ENCODE measurements around the gene IMPA2.
"Not testable (repeated sequence)": the region's sequence is repeated elsewhere in the genome, so short reads cannot be mapped to it uniquely, and the experiment has no call there.

IMPA2 gene

GRCh38 chr18:12031846-12032245 is 50.5 kb downstream of the IMPA2 start:
- Histone ChIP-seq H3K9ac (ENCODE audit: low read length) (no peak overlapping the region), H3K4me3 (ENCODE audit: low read length) (no peak overlapping the region), H3K36me3 (ENCODE audit: control insufficient read depth, insufficient read depth, low read length, severe bottlenecking) (peaks cover 3% of the 10 kb centered on the region), H3K27me3 (replicated peaks; ENCODE audit: control insufficient read depth, insufficient read depth, low read length) (no peaks in the 10 kb centered on the region), H3K4me1 (ENCODE audit: control insufficient read depth, insufficient read depth, low read length) (peaks cover 29% of the 10 kb centered on the region), H3K9me3 (ENCODE audit: control insufficient read depth, low read length) (no peaks in the 10 kb centered on the region)
- DNase-seq (ENCODE audit: low read depth), result peak; percentile 63

DNA sequence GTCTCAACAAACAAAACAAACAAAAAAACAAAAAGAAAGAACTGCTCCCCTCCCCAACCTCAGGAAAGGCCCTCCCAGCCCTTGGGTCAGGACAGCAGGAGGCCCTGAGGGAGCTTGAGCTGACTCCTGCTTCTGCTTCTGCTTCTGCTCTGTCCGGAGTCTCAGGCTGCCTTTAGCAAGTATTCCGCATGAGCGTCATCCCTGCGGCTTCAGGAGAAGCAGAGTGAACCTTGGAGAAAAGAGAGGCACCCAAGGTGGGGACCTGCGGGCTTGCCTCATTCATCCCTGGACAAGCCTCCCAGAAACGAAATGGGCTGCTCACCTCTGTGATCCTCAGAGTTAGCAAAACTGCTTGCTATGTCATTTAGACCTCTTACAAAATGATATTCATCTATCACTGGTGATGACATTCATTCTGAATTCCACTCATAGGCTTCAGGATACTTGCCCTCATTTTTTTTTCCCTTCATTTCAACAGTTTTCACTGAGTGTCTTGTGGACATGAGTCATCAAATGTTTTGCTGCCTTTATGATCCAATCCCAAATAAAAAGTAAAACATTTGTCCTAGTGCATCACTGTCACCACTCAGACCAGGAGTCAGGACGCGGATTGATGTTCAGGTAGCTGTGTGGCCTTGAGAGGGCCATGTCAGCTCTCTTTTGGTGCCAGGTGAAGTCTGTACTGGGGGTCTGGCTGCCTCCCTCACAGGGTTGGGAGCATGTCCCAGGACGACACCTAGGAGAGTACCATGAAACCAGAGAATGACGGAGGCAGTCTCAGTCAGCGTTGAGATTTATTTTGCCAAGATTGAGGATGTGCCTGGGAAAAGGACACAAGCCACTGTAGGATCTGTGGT is 51.7 kb downstream of the IMPA2 start:
- peak; percentile 71 for DNase-seq (ENCODE audit: low read depth)
- Histone ChIP-seq H3K4me3 (ENCODE audit: low read length) (peak overlapping the region; percentile 46), H3K27me3 (replicated peaks; ENCODE audit: control insufficient read depth, insufficient read depth, low read length) (no peaks in the 10 kb centered on the region), H3K4me1 (ENCODE audit: control insufficient read depth, insufficient read depth, low read length) (peaks cover 25% of the 10 kb centered on the region), H3K9ac (ENCODE audit: low read length) (peak overlapping the region; percentile 56), H3K36me3 (ENCODE audit: control insufficient read depth, insufficient read depth, low read length, severe bottlenecking) (peaks cover 3% of the 10 kb centered on the region), H3K9me3 (ENCODE audit: control insufficient read depth, low read length) (no peaks in the 10 kb centered on the region)

GRCh38 chr18:12033643-12034025 is 52.3 kb downstream of the IMPA2 start:
- Histone ChIP-seq H3K9ac (ENCODE audit: low read length) (peak overlapping the region; percentile 39), H3K36me3 (ENCODE audit: control insufficient read depth, insufficient read depth, low read length, severe bottlenecking) (peaks cover 3% of the 10 kb centered on the region), H3K4me1 (ENCODE audit: control insufficient read depth, insufficient read depth, low read length) (peaks cover 25% of the 10 kb centered on the region), H3K27me3 (replicated peaks; ENCODE audit: control insufficient read depth, insufficient read depth, low read length) (no peaks in the 10 kb centered on the region), H3K4me3 (ENCODE audit: low read length) (peak overlapping the region; percentile 21), H3K9me3 (ENCODE audit: control insufficient read depth, low read length) (no peaks in the 10 kb centered on the region)
- no peak for DNase-seq (ENCODE audit: low read depth)

GRCh38 chr18:12034241-12035100 is 53.2 kb downstream of the IMPA2 start:
- Histone ChIP-seq H3K9ac (ENCODE audit: low read length) (no peak overlapping the region), H3K36me3 (ENCODE audit: control insufficient read depth, insufficient read depth, low read length, severe bottlenecking) (peaks cover 3% of the 10 kb centered on the region), H3K9me3 (ENCODE audit: control insufficient read depth, low read length) (no peaks in the 10 kb centered on the region)

GRCh38 chr18:12035481-12035880 is 54.2 kb downstream of the IMPA2 start:
- no peaks in the 10 kb centered on the region for H3K27me3 ChIP-seq (replicated peaks; ENCODE audit: control insufficient read depth, insufficient read depth, low read length)
- H3K4me1 ChIP-seq (ENCODE audit: control insufficient read depth, insufficient read depth, low read length), result peaks cover 25% of the 10 kb centered on the region
- no peak overlapping the region for H3K9ac ChIP-seq (ENCODE audit: low read length)
- H3K36me3 ChIP-seq (ENCODE audit: control insufficient read depth, insufficient read depth, low read length, severe bottlenecking), result no peaks in the 10 kb centered on the region
- H3K4me3 ChIP-seq (ENCODE audit: low read length), result no peak overlapping the region
- no peak for DNase-seq (ENCODE audit: low read depth)
- H3K9me3 ChIP-seq (ENCODE audit: control insufficient read depth, low read length), result no peaks in the 10 kb centered on the region

More at GRCh38 chr18:12034241-12035100, 53.2 kb downstream of the IMPA2 start:
- H3K4me3 ChIP-seq (ENCODE audit: low read length), result no peak overlapping the region
- H3K4me1 ChIP-seq (ENCODE audit: control insufficient read depth, insufficient read depth, low read length), result peaks cover 25% of the 10 kb centered on the region
- DNase-seq (ENCODE audit: low read depth), result no peak
- H3K27me3 ChIP-seq (replicated peaks; ENCODE audit: control insufficient read depth, insufficient read depth, low read length), result no peaks in the 10 kb centered on the region

DNA sequence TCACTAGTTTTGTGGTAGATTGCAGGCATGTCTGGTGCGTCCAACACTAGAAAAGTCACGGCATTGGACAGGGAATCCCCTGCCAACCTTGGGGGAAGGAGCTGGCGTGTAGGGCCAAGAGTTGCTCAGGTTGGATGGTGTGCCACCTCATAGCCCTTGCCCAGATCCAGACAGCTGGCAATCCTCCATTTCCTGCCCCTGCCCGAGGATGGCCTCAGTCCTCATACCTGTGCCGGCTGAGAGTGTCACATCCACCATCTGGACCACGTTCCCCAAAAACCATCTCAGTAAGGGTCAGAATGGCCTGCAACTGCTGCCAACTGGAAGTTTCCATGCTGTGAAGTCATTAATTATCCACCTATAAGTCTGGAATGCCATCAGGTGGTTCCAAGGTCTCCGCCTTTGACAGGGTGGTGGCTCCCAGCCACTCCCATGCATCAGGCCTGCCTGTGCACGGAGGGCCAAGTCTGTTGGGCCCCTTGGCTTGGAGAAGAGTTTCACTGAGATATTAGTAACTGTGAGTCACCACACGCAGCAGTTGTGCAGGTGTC is 55.0 kb downstream of the IMPA2 start:
- no peak for DNase-seq (ENCODE audit: low read depth)
- H3K4me1 ChIP-seq (ENCODE audit: control insufficient read depth, insufficient read depth, low read length), result peaks cover 26% of the 10 kb centered on the region
- H3K27me3 ChIP-seq (replicated peaks; ENCODE audit: control insufficient read depth, insufficient read depth, low read length), result no peaks in the 10 kb centered on the region
- H3K9me3 ChIP-seq (ENCODE audit: control insufficient read depth, low read length), result no peaks in the 10 kb centered on the region
- no peaks in the 10 kb centered on the region for H3K36me3 ChIP-seq (ENCODE audit: control insufficient read depth, insufficient read depth, low read length, severe bottlenecking)
- H3K9ac ChIP-seq (ENCODE audit: low read length), result no peak overlapping the region
- no peak overlapping the region for H3K4me3 ChIP-seq (ENCODE audit: low read length)

DNA sequence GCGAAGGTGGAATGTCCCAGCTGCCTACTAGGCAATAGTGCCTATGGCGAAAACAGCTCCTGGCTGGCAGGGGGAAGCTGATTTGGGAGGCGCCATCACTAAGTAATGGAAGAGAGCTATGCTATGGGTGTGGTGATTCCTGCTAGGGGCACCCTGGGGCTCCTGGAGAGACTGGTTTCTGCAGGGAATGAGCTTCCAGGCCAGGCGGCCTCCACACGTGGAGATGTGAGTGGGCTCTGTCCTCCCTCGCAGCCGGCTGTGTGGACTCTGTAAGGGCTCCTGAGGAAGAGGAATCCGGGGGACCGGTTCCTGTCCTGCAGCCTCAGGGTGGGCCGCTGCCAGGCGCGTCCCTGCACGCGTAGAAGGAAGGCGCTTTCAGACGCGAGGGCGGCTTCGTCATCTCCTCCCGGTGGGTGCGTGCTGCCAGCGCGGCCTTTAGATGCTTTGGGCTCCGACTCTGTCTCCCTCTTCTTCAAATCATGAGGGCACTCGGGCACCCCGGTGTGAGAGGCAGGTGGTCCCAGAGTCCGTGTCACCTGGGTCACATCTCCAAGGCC is 56.9 kb downstream of the IMPA2 start:
- H3K4me3 ChIP-seq (ENCODE audit: low read length), result peak overlapping the region; percentile 77

GRCh38 chr18:12038639-12039539 is 57.6 kb downstream of the IMPA2 start:
- no peaks in the 10 kb centered on the region for H3K36me3 ChIP-seq (ENCODE audit: control insufficient read depth, insufficient read depth, low read length, severe bottlenecking)
- H3K4me3 ChIP-seq (ENCODE audit: low read length), result peak overlapping the region; percentile 77
- peak; percentile 91 for DNase-seq (ENCODE audit: low read depth)
- H3K4me1 ChIP-seq (ENCODE audit: control insufficient read depth, insufficient read depth, low read length), result peaks cover 11% of the 10 kb centered on the region
- peak overlapping the region; percentile 86 for H3K9ac ChIP-seq (ENCODE audit: low read length)
- H3K27me3 ChIP-seq (replicated peaks; ENCODE audit: control insufficient read depth, insufficient read depth, low read length), result no peaks in the 10 kb centered on the region
- no peaks in the 10 kb centered on the region for H3K9me3 ChIP-seq (ENCODE audit: control insufficient read depth, low read length)

More for the DNA sequence above, 56.9 kb downstream of the IMPA2 start:
- H3K27me3 ChIP-seq (replicated peaks; ENCODE audit: control insufficient read depth, insufficient read depth, low read length), result no peaks in the 10 kb centered on the region
- peak; percentile 19 for DNase-seq (ENCODE audit: low read depth)
- no peaks in the 10 kb centered on the region for H3K9me3 ChIP-seq (ENCODE audit: control insufficient read depth, low read length)
- peaks cover 16% of the 10 kb centered on the region for H3K4me1 ChIP-seq (ENCODE audit: control insufficient read depth, insufficient read depth, low read length)
- peak overlapping the region; percentile 86 for H3K9ac ChIP-seq (ENCODE audit: low read length)
- H3K36me3 ChIP-seq (ENCODE audit: control insufficient read depth, insufficient read depth, low read length, severe bottlenecking), result no peaks in the 10 kb centered on the region

GRCh38 chr18:12039540-12039930 is 58.2 kb downstream of the IMPA2 start:
- H3K27me3 ChIP-seq (replicated peaks; ENCODE audit: control insufficient read depth, insufficient read depth, low read length); H3K9me3 ChIP-seq (ENCODE audit: control insufficient read depth, low read length); H3K36me3 ChIP-seq (ENCODE audit: control insufficient read depth, insufficient read depth, low read length, severe bottlenecking); H3K4me3 ChIP-seq (ENCODE audit: low read length); DNase-seq (ENCODE audit: low read depth): not testable (repeated sequence)
- H3K9ac ChIP-seq (ENCODE audit: low read length), result peak overlapping the region; percentile 62
- H3K4me1 ChIP-seq (ENCODE audit: control insufficient read depth, insufficient read depth, low read length), result peaks cover 11% of the 10 kb centered on the region

- H3K4me1 ChIP-seq (ENCODE audit: control insufficient read depth, insufficient read depth, low read length), result peaks cover 11% of the 10 kb centered on the region
- peaks cover 3% of the 10 kb centered on the region for H3K27me3 ChIP-seq (replicated peaks; ENCODE audit: control insufficient read depth, insufficient read depth, low read length)
- peak overlapping the region; percentile 29 for H3K9ac ChIP-seq (ENCODE audit: low read length)
- H3K9me3 ChIP-seq (ENCODE audit: control insufficient read depth, low read length), result no peaks in the 10 kb centered on the region
- no peaks in the 10 kb centered on the region for H3K36me3 ChIP-seq (ENCODE audit: control insufficient read depth, insufficient read depth, low read length, severe bottlenecking)
- peak; percentile 82 for DNase-seq (ENCODE audit: low read depth)
- no peak overlapping the region for H3K4me3 ChIP-seq (ENCODE audit: low read length)
Measured at GRCh38 chr18:12041561-12041960, 60.3 kb downstream of the IMPA2 start.
